H1 (cell line): ENCODE data around the gene ABCG1. TPM values are rescaled to one million over a fixed set of nuclear protein-coding genes. Genes with fewer than 3 reads are reported as not detected.

Experiments
- CTCF ChIA-PET: fragments of 300-600 bp; sonication (Branson Sonifier 250); formaldehyde crosslinking; loops from one replicate; lab custom pipeline; 2021; ENCODE audit not compliant: partially characterized antibody; lab: Charles Lee
- POLR2A ChIA-PET: fragments of 300-600 bp; sonication (Branson Sonifier 250); formaldehyde crosslinking; loops from one replicate; lab custom pipeline; 2021; ENCODE audit warnings: inconsistent platforms; ENCODE audit not compliant: partially characterized antibody; lab: Charles Lee
- DNase-seq, 2 experiments: peaks; one replicate each; pipeline versions ENCODE4 v3.0.0 to v3.0.0-alpha.2; 2010 to 2022; ENCODE audit warnings: low spot score in 2 of 2, low read depth in 1 of 2, mixed read lengths in 1 of 2
- FAIRE-seq: peaks from 2 replicates; lab custom pipeline; 2011; peaks lifted over from hg19 to GRCh38; lab: Jason Lieb, UNC
- H2AFZ ChIP-seq: 2 replicates; pipeline ENCODE4 v1.8.1; 2012; ENCODE audit warnings: low read length, inconsistent platforms
- H2AK5ac ChIP-seq: 2 replicates; pipeline ENCODE4 v1.6.1; 2013; ENCODE audit warnings: low read depth, low read length
- H2BK120ac ChIP-seq: replicated peaks from 2 replicates; pipeline ENCODE3; 2013; ENCODE audit warnings: low read depth, low read length, inconsistent platforms
- H2BK12ac ChIP-seq: 2 replicates; pipeline ENCODE4 v1.6.1; 2013; ENCODE audit warnings: low read depth, low read length
- H2BK15ac ChIP-seq: 2 replicates; pipeline ENCODE4 v1.6.1; 2013; ENCODE audit warnings: low read length
- H2BK20ac ChIP-seq: 2 replicates; pipeline ENCODE4 v1.6.1; 2013; ENCODE audit warnings: low read length
- H2BK5ac ChIP-seq: 2 replicates; pipeline ENCODE4 v1.6.1; 2013; ENCODE audit warnings: low read depth, low read length
- H3K14ac ChIP-seq: 2 replicates; pipeline ENCODE4 v1.6.1; 2013; ENCODE audit warnings: inconsistent platforms; ENCODE audit not compliant: insufficient read length
- H3K18ac ChIP-seq: 2 replicates; pipeline ENCODE4 v1.6.1; 2013; ENCODE audit warnings: low read length; ENCODE audit errors: extremely low read depth
- H3K23ac ChIP-seq: 2 replicates; pipeline ENCODE4 v1.6.1; 2013; ENCODE audit warnings: inconsistent platforms; ENCODE audit not compliant: insufficient read length
- H3K23me2 ChIP-seq: 2 replicates; pipeline ENCODE4 v1.6.1; 2013; ENCODE audit warnings: low read depth, low read length
- H3K27ac ChIP-seq: 2 replicates; pipeline ENCODE4 v1.6.1; 2011; ENCODE audit warnings: low read depth, low read length, inconsistent platforms
- H3K27me3 ChIP-seq, 4 experiments: replicated peaks in 1 of 4; 1 replicate in 1 of 4; 2 replicates in 3 of 4; pipeline versions ENCODE4 v1.6.1 to v1.8.1; 2011 to 2013; ENCODE audit warnings: low read length in 3 of 4, mild to moderate bottlenecking in 3 of 4, inconsistent platforms in 2 of 4, mixed read lengths in 2 of 4, moderate library complexity in 1 of 4; ENCODE audit not compliant: control insufficient read depth in 3 of 4, insufficient read depth in 3 of 4; ENCODE audit errors: extremely low read depth in 1 of 4
- H3K36me3 ChIP-seq, 4 experiments: 2 replicates each; pipeline versions ENCODE4 v1.6.1 to v1.8.1; 2011 to 2013; ENCODE audit warnings: mild to moderate bottlenecking in 4 of 4, low read length in 3 of 4, moderate library complexity in 2 of 4, control low read depth in 1 of 4, inconsistent platforms in 1 of 4; ENCODE audit not compliant: insufficient read depth in 4 of 4, control insufficient read depth in 2 of 4
- H3K4ac ChIP-seq: replicated peaks from 2 replicates; pipeline ENCODE3; 2013; ENCODE audit warnings: low read length, low read depth, mixed read lengths, inconsistent platforms; ENCODE audit not compliant: insufficient read length
- H3K4me1 ChIP-seq, 4 experiments: replicated peaks in 1 of 4; 1 replicate in 1 of 4; 2 replicates in 3 of 4; pipeline versions ENCODE4 v1.6.1 to v1.8.1; 2011 to 2013; ENCODE audit warnings: low read length in 3 of 4, inconsistent platforms in 2 of 4, mixed read lengths in 1 of 4; ENCODE audit not compliant: insufficient read depth in 4 of 4, control insufficient read depth in 3 of 4
- H3K4me2 ChIP-seq, 2 experiments: 2 replicates each; pipeline versions ENCODE4 v1.6.1 to v1.8.1; 2011 to 2013; ENCODE audit warnings: low read depth in 2 of 2, low read length in 2 of 2, control low read depth in 1 of 2, inconsistent platforms in 1 of 2, mild to moderate bottlenecking in 1 of 2; ENCODE audit not compliant: insufficient read depth in 1 of 2
- H3K4me3 ChIP-seq, 4 experiments: fragments of 200-600, 300-600 bp in 1 of 4; sonication (generic), shearing (Covaris generic), sonication (Bioruptor Twin) in 1 of 4; 2 replicates each; pipeline versions ENCODE4 v1.5.1 to v1.8.1; 2011 to 2016; ENCODE audit warnings: low read length in 4 of 4, low read depth in 3 of 4, control low read depth in 2 of 4, inconsistent platforms in 2 of 4, mild to moderate bottlenecking in 2 of 4, mixed read lengths in 1 of 4, moderate library complexity in 1 of 4; ENCODE audit not compliant: insufficient read depth in 2 of 4; ENCODE audit errors: extremely low read depth in 1 of 4
- H3K56ac ChIP-seq: replicated peaks from 2 replicates; pipeline ENCODE3; 2013; ENCODE audit warnings: low read depth, mild to moderate bottlenecking, mixed read lengths, low read length, inconsistent platforms; ENCODE audit not compliant: insufficient read length
- H3K79me1 ChIP-seq: 2 replicates; pipeline ENCODE4 v1.6.1; 2013; ENCODE audit warnings: low read depth, low read length, control low read depth
- H3K79me2 ChIP-seq, 2 experiments: 2 replicates each; pipeline versions ENCODE4 v1.6.1 to v1.8.1; 2012 to 2013; ENCODE audit warnings: low read length in 2 of 2, mild to moderate bottlenecking in 2 of 2, inconsistent platforms in 1 of 2; ENCODE audit not compliant: insufficient read depth in 2 of 2, control insufficient read depth in 1 of 2
- H3K9ac ChIP-seq, 4 experiments: replicated peaks in 1 of 4; 1 replicate in 1 of 4; 2 replicates in 3 of 4; pipeline versions ENCODE4 v1.6.1 to v1.8.1; 2011 to 2013; ENCODE audit warnings: low read depth in 3 of 4, low read length in 3 of 4, control low read depth in 2 of 4, mild to moderate bottlenecking in 2 of 4, moderate library complexity in 2 of 4, inconsistent platforms in 1 of 4; ENCODE audit errors: extremely low read depth in 1 of 4
- H3K9me3 ChIP-seq, 2 experiments: 2 replicates each; pipeline versions ENCODE4 v1.6.1 to v1.8.1; 2012 to 2013; ENCODE audit warnings: mild to moderate bottlenecking in 2 of 2, moderate library complexity in 2 of 2, control low read depth in 1 of 2, inconsistent platforms in 1 of 2, low read depth in 1 of 2, low read length in 1 of 2, mixed read lengths in 1 of 2; ENCODE audit not compliant: insufficient read depth in 2 of 2
- H4K20me1 ChIP-seq, 2 experiments: replicated peaks in 1 of 2; 2 replicates each; pipeline versions ENCODE3 to v1.8.1; 2011 to 2013; ENCODE audit warnings: inconsistent platforms in 2 of 2, low read length in 2 of 2, mild to moderate bottlenecking in 1 of 2; ENCODE audit not compliant: insufficient read depth in 2 of 2, control insufficient read depth in 1 of 2
- H4K5ac ChIP-seq: 2 replicates; pipeline ENCODE4 v1.6.1; 2013; ENCODE audit warnings: low read length, low read depth, mixed read lengths, inconsistent platforms; ENCODE audit not compliant: insufficient read length
- H4K8ac ChIP-seq: 2 replicates; pipeline ENCODE4 v1.8.0; 2013; ENCODE audit warnings: mild to moderate bottlenecking, moderate library complexity, low read length, inconsistent platforms; ENCODE audit not compliant: insufficient read depth; ENCODE audit errors: extremely low read depth
- H4K91ac ChIP-seq: replicated peaks from 2 replicates; pipeline ENCODE3; 2013; ENCODE audit warnings: low read length, mixed read lengths, inconsistent platforms; ENCODE audit not compliant: insufficient read length
- CHD2 ChIP-seq: IDR thresholded peaks from 2 replicates; pipeline ENCODE4 v1.6.1; 2012; ENCODE audit warnings: low read length, improper control_type of control experiment
- EZH2 ChIP-seq: fragments of 200-600 bp; sonication (generic); IDR thresholded peaks from 2 replicates; pipeline ENCODE4 v1.7.1; 2012; ENCODE audit warnings: low read depth, mild to moderate bottlenecking, moderate library complexity, low read length, inconsistent platforms; ENCODE audit not compliant: severe bottlenecking
- RFX5 ChIP-seq: IDR thresholded peaks from 2 replicates; pipeline ENCODE4 v1.6.1; 2011; ENCODE audit warnings: low read depth, low read length, improper control_type of control experiment, borderline replicate concordance
- TAF1 ChIP-seq: IDR thresholded peaks from 2 replicates; pipeline ENCODE4 v1.6.1; 2011; ENCODE audit warnings: mild to moderate bottlenecking, low read depth, low read length
- TAF7 ChIP-seq: optimal IDR thresholded peaks from 2 replicates; pipeline ENCODE3; 2011; ENCODE audit warnings: low read depth, mild to moderate bottlenecking, inconsistent platforms, low read length, moderate library complexity, borderline replicate concordance
- WGBS, 2 experiments: shearing (Covaris generic) in 1 of 2; methylation state at CpG; one replicate each; pipeline versions ENCODE4 v1.1.6 to v1.1.7; 2013 to 2015; ENCODE audit warnings: low lambda C conversion rate in 2 of 2, mixed read lengths in 2 of 2, inconsistent platforms in 1 of 2, low coverage in 1 of 2, missing lambda C conversion rate in 1 of 2; ENCODE audit not compliant: insufficient replicate concordance in 2 of 2, insufficient coverage in 1 of 2, insufficient read length in 1 of 2; ENCODE audit errors: extremely low coverage in 1 of 2, missing lambda C conversion rate in 1 of 2; 5-methylcytosine and 5-hydroxymethylcytosine counted together
- polyA plus RNA-seq, 7 experiments: library from polyadenylated mRNA; depleted of rRNA in 3 of 7; stranded (reverse) in 5 of 7; unstranded in 2 of 7; fragments of >200 nt in 5 of 7; fragments of 200-250 nt in 2 of 7; gene quantifications; 1 replicate in 5 of 7; 2 replicates in 1 of 7; 4 replicates in 1 of 7; pipeline versions ENCODE4 v1.2.1 to v1.2.3, GENCODE V29; 2011 to 2013; ENCODE audit warnings: missing spikeins in 2 of 7, mixed read lengths in 2 of 7
- total RNA-seq: library from RNA; stranded (reverse); fragmentation: NEBNext Ultra II Directional; extraction: Animal tissue kit (Norgen Biotek cat#: 25700); gene quantifications from 2 replicates; pipeline ENCODE4 v1.2.1, GENCODE V29; 2021

The ABCG1 gene
- total and polyA plus RNA-seq, 2 of the 8 experiments (the other 6 are each of a cell fraction or from before 2014, with no cell fraction given), result 2.1 to 4.0 TPM

DNA sequence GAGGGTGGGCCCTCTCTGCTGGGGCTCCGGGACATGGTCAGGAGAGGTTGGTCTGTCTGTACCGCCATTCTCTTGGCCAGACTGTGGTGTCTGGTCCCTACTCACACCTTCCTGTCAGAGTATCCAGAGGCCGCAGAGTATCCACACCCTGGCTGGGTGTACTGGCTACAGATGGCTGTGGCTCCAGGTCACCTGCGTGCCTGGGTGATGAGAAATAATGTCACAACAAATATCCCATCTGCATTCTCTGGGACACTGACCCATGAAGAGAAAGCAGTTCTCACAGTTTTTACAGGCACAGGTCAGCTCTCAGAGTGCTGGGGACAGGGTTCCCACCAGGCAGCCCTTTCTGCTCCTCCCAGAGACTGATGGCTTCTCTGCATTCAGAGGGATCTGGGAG is 37.4 kb downstream of the ABCG1 start:
- Histone ChIP-seq H3K27me3 (no peaks in the 10 kb centered on the region; a peak in 1 of 7 replicates), H3K79me2 (no peaks in the 10 kb centered on the region), H2BK12ac (no peak overlapping the region), H3K4me3 (no peak overlapping the region), H2BK20ac (no peak overlapping the region), H3K23me2 (peaks cover 3% of the 10 kb centered on the region; the same call in 1 of the 2 replicates), H2AK5ac (no peak overlapping the region), H3K56ac (no peak overlapping the region), H3K27ac (no peak overlapping the region), H3K18ac (no peak overlapping the region), H3K79me1 (no peaks in the 10 kb centered on the region), H2BK15ac (no peak overlapping the region), H2BK120ac (no peak overlapping the region), H3K4me1 (peaks cover 0 to under 1% (median 0%) of the 10 kb centered on the region in 4 experiments; a peak in 1 of 7 replicates), H3K14ac (no peak overlapping the region), H4K5ac (no peak overlapping the region), H3K9me3 (no peaks in the 10 kb centered on the region), H4K20me1 (peaks cover 0 to 5% of the 10 kb centered on the region in 2 experiments), H3K23ac (no peak overlapping the region)
- no peak for FAIRE-seq
- 92% methylated on average over 4 of the region's 4 CpGs; no CpG with 5 or more reads in 1 of the 2 experiments for WGBS, 2 experiments
- DNase-seq, result no peak
- CTCF ChIA-PET, result interaction anchor here (1.0 to 3.4 kb wide), 13 partner anchors 8 to 134 kb away, joined by 3 to 23 read pairs (median 4); no protein-coding TSS in a partner anchor
- no peak for TF ChIP-seq CHD2
- no peak for TF ChIP-seq EZH2
- no peak for TF ChIP-seq TAF1
- TF ChIP-seq TAF7, result no peak
- TF ChIP-seq RFX5, result no peak
- TF ChIP-seq, all 59 proteins: peak for 0
- POLR2A ChIA-PET, result interaction anchor here (1.7 kb wide), 1 partner anchor 15 kb away, joined by 3 read pairs; no protein-coding TSS in a partner anchor
- H2BK5ac ChIP-seq, result no peak overlapping the region
- no peak overlapping the region for H4K91ac ChIP-seq
- H3K4ac ChIP-seq, result peak overlapping the region; percentile 5
- H3K36me3 ChIP-seq, result no peaks in the 10 kb centered on the region
- no peak overlapping the region for H3K9ac ChIP-seq
- no peak overlapping the region; the same call in 1 of the 2 replicates for H4K8ac ChIP-seq
- H3K4me2 ChIP-seq, result no peak overlapping the region
- no peak overlapping the region for H2AFZ ChIP-seq
